ENCODE results near the gene L1TD1. TPM values are rescaled to one million over a fixed set of nuclear protein-coding genes. Genes with fewer than 3 reads are reported as not detected.

L1TD1 gene
- total and polyA plus RNA-seq, 9 of the 15 experiments (the other 6 are each of a cell fraction or from before 2014, with no cell fraction given): 0.09 TPM; not detected in 8

GRCh38 chr1:62260688-62261087 lies 66.0 kb downstream of the L1TD1 start:
- TF ChIP-seq RFX1 (IDR thresholded peaks at IDR 0.05): no peak
- Histone ChIP-seq H3K4me1 (replicated peaks in 1 of 2; ENCODE audit: control insufficient read depth in 2 of 2, insufficient read depth in 2 of 2, low read length in 2 of 2) (no peaks in the 10 kb centered on the region), H3K4me3 (no peak overlapping the region), H3K9me1 (ENCODE audit: control insufficient read depth, insufficient read depth, low read length) (no peaks in the 10 kb centered on the region), H3K27me3 (ENCODE audit: control insufficient read depth in 2 of 2, insufficient read depth in 2 of 2, low read length in 2 of 2) (peaks cover 7 to 26% of the 10 kb centered on the region in 2 experiments), H3K36me3 (ENCODE audit: control insufficient read depth, insufficient read depth, low read length) (no peaks in the 10 kb centered on the region), H3K4me2 (ENCODE audit: insufficient read depth, low read length) (no peak overlapping the region), H3K9me3 (replicated peaks; ENCODE audit: control insufficient read depth, insufficient read depth, low read depth, low read length) (no peaks in the 10 kb centered on the region), H3K27ac (ENCODE audit: extremely low read depth, low read depth, low read length) (no peak overlapping the region), H3K9ac (ENCODE audit: insufficient read depth in 1 of 2, low read depth in 2 of 2, low read length in 2 of 2) (no peak overlapping the region), H2AFZ (ENCODE audit: low read depth, low read length) (no peak overlapping the region), H3K79me2 (ENCODE audit: control insufficient read depth, insufficient read depth, low read length) (no peaks in the 10 kb centered on the region), H4K20me1 (replicated peaks; ENCODE audit: control insufficient read depth, insufficient read depth, low read length) (no peaks in the 10 kb centered on the region; the same call in 1 of the 2 replicates)
- in situ Hi-C loops (cut with MboI) (no loop called here), intact Hi-C loops (cut with micrococcal nuclease) (no loop called here)
- FAIRE-seq (no peak), ATAC-seq (no peak), DNase-seq (ENCODE audit: extremely low read depth in 1 of 4, low spot score in 3 of 4) (no peak)
- ChIA-PET CTCF (ENCODE audit: low intra/inter-chr PET ratio) (no interaction called here), POLR2A (no interaction called here)
- 0% methylated on average over 3 of the region's 3 CpGs for WGBS (ENCODE audit: insufficient coverage, low coverage, missing lambda C conversion rate)
- no TSS peak for BruUV-seq (replicated peaks)

Other genes with a start within 250 kb of the L1TD1 start
- not detected in 2 replicates for gene KANK4, start 124.6 kb downstream of the L1TD1 start, total RNA-seq (2014; rRNA removed)
- gene KANK4, start 124.6 kb downstream of the L1TD1 start, total RNA-seq (2014; rRNA removed; fragmentation: Illumina TruSeq; extraction: Trizol): not detected in 2 replicates
- not detected in 2 replicates for gene KANK4, start 124.6 kb downstream of the L1TD1 start, total RNA-seq (2015; rRNA removed; fragmentation: Illumina TruSeq; extraction: Trizol)
- not detected in 2 replicates for gene KANK4, start 124.6 kb downstream of the L1TD1 start, total RNA-seq (2021)
- not detected in 2 replicates for gene KANK4, start 124.6 kb downstream of the L1TD1 start, polyA plus RNA-seq (2011; rRNA removed)
- gene KANK4, start 124.6 kb downstream of the L1TD1 start, polyA plus RNA-seq (2014; fragmentation: Illumina TruSeq; extraction: Trizol): not detected in 2 replicates
- gene KANK4, start 124.6 kb downstream of the L1TD1 start, polyA plus RNA-seq (2014; fragmentation: Nextera tagmentation; extraction: Ambion mirVana): not detected
- gene KANK4, start 124.6 kb downstream of the L1TD1 start, polyA plus RNA-seq (2014; rRNA removed): not detected in 2 replicates
- 50.5 and 51.7 TPM in 2 replicates for gene USP1, start 242.2 kb downstream of the L1TD1 start, total RNA-seq (2014; rRNA removed)
- 87.9 and 109 TPM in 2 replicates for gene USP1, start 242.2 kb downstream of the L1TD1 start, total RNA-seq (2014; rRNA removed; fragmentation: Illumina TruSeq; extraction: Trizol)
- 80.6 and 85.8 TPM in 2 replicates for gene USP1, start 242.2 kb downstream of the L1TD1 start, total RNA-seq (2015; rRNA removed; fragmentation: Illumina TruSeq; extraction: Trizol)
- 52.4 and 59.4 TPM in 2 replicates for gene USP1, start 242.2 kb downstream of the L1TD1 start, total RNA-seq (2021)
- 21.1 and 30.6 TPM in 2 replicates for gene USP1, start 242.2 kb downstream of the L1TD1 start, polyA plus RNA-seq (2011; rRNA removed)
- gene USP1, start 242.2 kb downstream of the L1TD1 start, polyA plus RNA-seq (2014; fragmentation: Illumina TruSeq; extraction: Trizol): 63.1 and 66.5 TPM in 2 replicates
- gene USP1, start 242.2 kb downstream of the L1TD1 start, polyA plus RNA-seq (2014; fragmentation: Nextera tagmentation; extraction: Ambion mirVana): 10 to 100 TPM; 27.3 to 29.8 TPM
- gene USP1, start 242.2 kb downstream of the L1TD1 start, polyA plus RNA-seq (2014; rRNA removed): 33.5 and 36.2 TPM in 2 replicates